NCI-H1694 treated with DMSO at 0.1 percent for 48 hours (cell line): ENCODE data around the gene SLC17A9.

Experiments used
- DNase-seq: peaks from one replicate; lab custom pipeline; 2025; lab: John Stamatoyannopoulos, UW

Gene SLC17A9

GRCh38 chr20:62984666-62985443 is 32.3 kb downstream of the SLC17A9 start:
- DNase-seq: no peak

- no peak for DNase-seq
Measured at GRCh38 chr20:62985444-62985778, 32.9 kb downstream of the SLC17A9 start.

- DNase-seq: no peak
Measured at GRCh38 chr20:62986257-62986800, 33.8 kb downstream of the SLC17A9 start.

GRCh38 chr20:62987114-62987513 is 34.6 kb downstream of the SLC17A9 start:
- DNase-seq: no peak

- no peak for DNase-seq
Measured at GRCh38 chr20:62989201-62989601, 36.7 kb downstream of the SLC17A9 start.

GRCh38 chr20:62990306-62990825 is 37.9 kb downstream of the SLC17A9 start:
- DNase-seq: no peak

- no peak for DNase-seq
Measured at GRCh38 chr20:62991196-62991807, 38.8 kb downstream of the SLC17A9 start.

GRCh38 chr20:62991863-62992262 is 39.4 kb downstream of the SLC17A9 start:
- no peak for DNase-seq

GRCh38 chr20:62993856-62994494 is 41.5 kb downstream of the SLC17A9 start:
- no peak for DNase-seq

- no peak for DNase-seq
Measured at GRCh38 chr20:62994869-62995281, 42.4 kb downstream of the SLC17A9 start.

- DNase-seq: no peak
Measured at GRCh38 chr20:62995481-62995880, 43.0 kb downstream of the SLC17A9 start.

- DNase-seq: no peak
Measured at GRCh38 chr20:62995898-62996595, 43.5 kb downstream of the SLC17A9 start.

- no peak for DNase-seq
Measured at GRCh38 chr20:62996596-62996982, 44.1 kb downstream of the SLC17A9 start.

- no peak for DNase-seq
Measured at GRCh38 chr20:62997417-62998035, 45.0 kb downstream of the SLC17A9 start.

- no peak for DNase-seq
Measured at GRCh38 chr20:62998449-62998848, 45.9 kb downstream of the SLC17A9 start.

- DNase-seq: no peak
Measured at GRCh38 chr20:62999580-62999979, 47.1 kb downstream of the SLC17A9 start.

GRCh38 chr20:63000036-63000435 is 47.5 kb downstream of the SLC17A9 start:
- DNase-seq: no peak

- DNase-seq: no peak
Measured at GRCh38 chr20:63000958-63001357, 48.4 kb downstream of the SLC17A9 start.

GRCh38 chr20:63002511-63002910 is 50.0 kb downstream of the SLC17A9 start:
- no peak for DNase-seq

GRCh38 chr20:63003546-63003945 is 51.0 kb downstream of the SLC17A9 start:
- no peak for DNase-seq

GRCh38 chr20:63004607-63005364 is 52.3 kb downstream of the SLC17A9 start:
- no peak for DNase-seq
